HuH-7 (cell line): ENCODE measurements around the gene CCDC9B.

ENCODE experiments used
- DNase-seq: peaks from one replicate; pipeline ENCODE4 v3.0.0; 2011; ENCODE audit warnings: low spot score

Gene CCDC9B

DNA sequence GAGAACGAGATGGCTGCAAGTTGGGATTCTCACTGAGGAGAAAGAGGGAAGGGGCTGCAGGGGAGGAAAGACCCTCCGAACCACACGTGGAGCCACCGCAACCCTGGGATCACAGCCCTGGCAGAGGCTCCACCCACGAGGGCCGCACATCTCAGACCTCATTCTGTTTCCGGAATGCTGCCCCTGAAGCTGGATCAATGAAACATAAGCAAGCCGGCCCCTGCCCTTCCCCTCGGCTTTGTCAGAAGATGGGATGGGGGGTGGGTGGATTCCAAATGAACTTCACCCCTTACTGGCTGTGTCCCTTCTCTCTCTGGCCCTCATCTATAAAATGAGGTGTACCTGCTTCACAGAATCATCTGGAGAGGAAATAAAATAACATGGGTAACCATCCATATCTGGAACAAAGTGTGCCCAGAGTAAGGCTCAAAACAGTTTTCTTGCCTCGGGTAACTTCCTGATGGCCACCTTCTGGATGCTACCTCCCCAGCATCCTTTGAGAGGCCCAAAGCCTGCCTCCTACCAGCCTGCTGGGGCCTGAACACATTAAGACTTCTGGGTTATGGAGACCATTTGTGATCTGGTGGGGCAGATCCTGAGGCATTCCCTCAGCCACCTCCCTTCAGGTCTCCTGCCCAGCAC, 4.6 kb upstream of the CCDC9B start:
- no peak for DNase-seq

GRCh38 chr15:40344631-40345120, 3.9 kb upstream of the CCDC9B start:
- peak; percentile 73 for DNase-seq

- DNase-seq = no peak
Measured at GRCh38 chr15:40344217-40344616, 3.5 kb upstream of the CCDC9B start.

DNA sequence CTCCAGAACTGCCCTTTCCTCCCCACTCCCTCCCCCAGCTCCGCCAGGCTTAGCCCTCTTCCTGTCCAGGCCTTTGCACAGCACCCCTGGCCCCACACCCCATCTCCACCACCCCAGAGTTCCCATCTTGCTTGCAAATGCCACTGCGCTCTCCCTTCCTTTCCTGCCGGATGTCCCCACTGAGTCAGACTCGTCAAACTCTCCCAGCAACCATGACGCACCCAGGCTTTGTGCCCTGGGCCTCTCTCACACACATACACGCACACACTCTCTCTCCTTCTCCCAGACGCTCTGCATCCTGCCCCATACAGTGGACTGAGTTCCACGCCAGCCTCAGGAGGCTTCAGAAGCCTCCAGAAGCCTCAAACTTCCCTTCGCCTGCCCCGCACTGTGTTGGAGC, 2.8 kb upstream of the CCDC9B start:
- DNase-seq = no peak

GRCh38 chr15:40342416-40343320, 1.9 kb upstream of the CCDC9B start:
- no peak for DNase-seq

- peak; percentile 35 for DNase-seq
Measured at GRCh38 chr15:40340038-40340739, 550 bp downstream of the CCDC9B start.

GRCh38 chr15:40339621-40339945, 1.2 kb downstream of the CCDC9B start:
- no peak for DNase-seq

DNA sequence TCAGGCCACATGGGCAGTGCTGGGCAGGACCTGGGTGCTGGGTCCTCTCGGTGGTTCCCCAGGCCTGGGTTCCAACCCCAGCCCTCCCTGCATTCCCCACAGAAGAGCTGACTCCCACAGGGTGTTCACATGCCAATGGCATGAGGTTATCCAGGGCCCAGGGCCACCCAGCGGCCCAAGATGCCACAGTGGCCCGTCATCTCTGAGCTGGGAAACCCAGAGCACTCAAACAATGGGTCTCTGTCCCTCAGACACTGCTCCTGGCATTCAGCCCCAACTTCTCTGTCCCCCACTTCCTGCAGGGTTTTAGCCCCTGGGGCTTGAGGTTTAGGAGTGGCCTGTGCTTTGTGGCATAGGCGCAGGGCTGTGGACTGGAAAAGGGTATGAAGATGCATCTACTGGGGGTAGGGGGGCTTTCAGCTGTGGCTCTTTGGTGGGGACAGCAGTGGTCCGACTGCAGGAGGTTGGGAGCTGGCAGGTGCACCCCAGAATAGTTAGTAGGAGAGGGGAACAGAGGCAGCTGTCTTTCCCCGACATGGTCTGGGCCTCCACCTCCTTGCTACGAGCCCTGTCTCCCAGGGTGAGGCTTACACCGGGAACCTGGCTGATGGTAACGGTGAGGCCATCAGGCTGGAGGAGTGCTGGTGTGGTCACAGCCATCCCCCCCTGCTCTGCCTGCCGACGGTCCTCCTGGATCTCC, 1.7 kb downstream of the CCDC9B start:
- DNase-seq = no peak

GRCh38 chr15:40338041-40338657, 2.6 kb downstream of the CCDC9B start:
- DNase-seq = peak; percentile 93

DNA sequence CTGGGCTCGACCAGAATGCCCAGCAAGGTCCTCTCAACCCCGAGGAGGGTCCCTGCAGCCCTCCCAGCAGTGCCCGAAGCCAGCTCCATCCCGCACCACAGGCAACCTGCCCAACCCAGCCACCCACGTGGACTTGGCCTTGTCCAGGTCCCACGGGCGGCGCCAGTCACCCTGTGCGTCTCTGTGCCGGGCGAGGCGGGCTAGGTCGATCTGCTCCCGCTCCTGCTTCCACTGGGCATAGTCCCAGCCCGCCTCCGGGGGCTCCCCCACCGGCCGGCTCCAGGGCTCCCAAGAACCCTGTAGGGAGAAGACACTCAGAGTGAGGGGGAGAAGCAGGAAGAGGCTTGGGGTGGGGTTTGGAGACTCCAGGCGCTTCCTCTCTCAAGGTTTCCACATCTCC, 3.1 kb downstream of the CCDC9B start:
- DNase-seq = no peak

DNA sequence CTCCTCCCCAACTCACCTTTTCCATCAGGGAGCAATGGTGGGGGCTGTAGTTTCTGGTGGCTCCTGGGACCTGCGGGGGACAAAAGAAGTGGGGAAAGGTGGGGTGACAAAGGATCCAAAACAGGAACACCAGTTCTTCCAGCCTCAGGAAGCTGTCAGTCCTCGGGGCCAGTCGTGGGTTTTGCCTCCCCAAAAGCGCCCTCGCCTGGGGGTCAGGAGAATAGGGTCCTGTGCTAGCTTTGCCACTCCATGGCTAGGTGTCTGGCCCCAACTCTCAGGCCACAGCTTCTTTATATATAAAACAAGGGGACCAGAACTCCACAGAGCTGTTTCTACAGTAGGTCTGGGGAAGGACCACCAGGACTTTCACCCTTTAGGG, 4.0 kb downstream of the CCDC9B start:
- peak; percentile 64 for DNase-seq

DNA sequence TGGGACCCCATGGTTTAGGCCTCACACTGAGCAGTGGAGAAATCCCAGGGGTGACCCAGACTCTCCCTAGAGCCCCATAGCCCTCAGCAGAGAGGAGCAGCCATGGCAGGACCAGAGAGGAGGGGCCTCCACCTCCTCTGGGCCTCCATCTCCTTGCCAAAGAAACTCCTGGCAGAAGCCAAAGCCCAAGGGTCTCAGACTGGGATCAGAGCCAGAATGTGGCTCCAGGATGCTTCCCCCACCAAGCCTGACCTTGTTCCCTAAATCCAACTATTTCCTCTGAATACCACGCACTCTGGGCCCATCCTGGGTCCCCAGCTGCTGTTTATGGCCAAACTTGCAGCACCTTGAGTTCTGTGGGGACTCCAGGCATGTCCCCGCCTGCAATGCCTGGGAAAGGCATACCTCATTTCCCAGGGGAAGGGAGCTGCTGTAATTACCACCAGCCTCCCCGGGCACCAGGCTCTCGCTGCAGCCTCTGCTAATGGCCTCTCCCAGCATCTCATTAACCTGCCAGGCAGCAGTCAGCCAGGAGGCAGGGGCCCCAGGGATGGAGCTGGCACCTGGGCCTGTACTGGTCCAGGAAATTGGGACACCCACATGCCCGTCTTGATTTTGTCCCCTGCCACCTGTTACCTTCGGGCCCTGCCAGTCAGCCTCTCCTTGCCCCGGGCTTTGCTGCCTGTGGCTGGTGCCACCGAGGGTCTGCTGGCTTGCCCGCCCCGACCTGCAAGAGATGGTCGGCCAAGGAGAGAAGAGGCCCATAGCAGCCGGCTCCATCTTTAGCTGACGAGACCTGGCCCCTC, 4.6 kb downstream of the CCDC9B start:
- no peak for DNase-seq

DNA sequence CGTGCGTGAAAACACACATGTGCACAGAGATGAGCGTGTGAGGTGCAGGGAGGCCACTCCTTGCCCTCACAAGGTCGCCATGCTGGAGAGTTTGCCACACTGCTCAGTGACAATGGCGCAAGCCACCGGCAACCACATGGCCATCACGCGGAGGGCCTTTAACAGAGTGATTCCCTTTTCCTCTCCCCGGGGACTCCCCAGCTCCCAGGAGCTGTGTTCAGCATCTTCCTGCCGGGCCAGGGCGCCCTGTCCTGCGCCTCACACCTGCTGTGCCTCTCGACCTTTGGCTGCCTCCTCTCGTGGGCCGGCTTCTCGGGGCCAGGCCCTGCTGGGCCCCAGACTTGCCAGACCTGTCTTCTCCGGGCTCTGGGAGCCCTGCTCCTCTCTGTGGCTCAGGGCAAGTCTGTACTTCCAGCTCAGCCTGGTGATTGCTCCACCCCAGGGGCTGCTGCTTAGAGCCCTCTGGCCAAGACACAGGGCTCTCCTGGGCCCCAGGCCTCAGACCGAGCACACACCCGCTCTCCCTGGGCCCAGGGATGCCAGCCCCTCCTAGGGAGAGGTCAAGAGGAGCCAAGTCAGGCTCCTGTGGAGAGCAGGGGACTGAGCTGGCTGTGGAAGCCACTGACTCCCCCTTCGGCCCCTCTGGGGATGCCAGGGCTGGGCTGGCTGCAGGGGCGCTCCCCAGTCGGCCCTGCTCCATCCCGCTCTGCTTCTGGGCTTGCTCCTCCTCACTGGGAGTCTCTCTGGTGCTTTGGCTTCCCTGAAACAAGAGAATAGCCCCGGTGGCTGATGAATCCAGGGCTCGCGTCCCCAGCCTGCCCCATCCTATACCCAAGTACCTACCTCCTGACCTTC, 5.6 kb downstream of the CCDC9B start:
- DNase-seq = no peak

- no peak for DNase-seq
Measured at GRCh38 chr15:40334541-40334940, 6.2 kb downstream of the CCDC9B start.

DNA sequence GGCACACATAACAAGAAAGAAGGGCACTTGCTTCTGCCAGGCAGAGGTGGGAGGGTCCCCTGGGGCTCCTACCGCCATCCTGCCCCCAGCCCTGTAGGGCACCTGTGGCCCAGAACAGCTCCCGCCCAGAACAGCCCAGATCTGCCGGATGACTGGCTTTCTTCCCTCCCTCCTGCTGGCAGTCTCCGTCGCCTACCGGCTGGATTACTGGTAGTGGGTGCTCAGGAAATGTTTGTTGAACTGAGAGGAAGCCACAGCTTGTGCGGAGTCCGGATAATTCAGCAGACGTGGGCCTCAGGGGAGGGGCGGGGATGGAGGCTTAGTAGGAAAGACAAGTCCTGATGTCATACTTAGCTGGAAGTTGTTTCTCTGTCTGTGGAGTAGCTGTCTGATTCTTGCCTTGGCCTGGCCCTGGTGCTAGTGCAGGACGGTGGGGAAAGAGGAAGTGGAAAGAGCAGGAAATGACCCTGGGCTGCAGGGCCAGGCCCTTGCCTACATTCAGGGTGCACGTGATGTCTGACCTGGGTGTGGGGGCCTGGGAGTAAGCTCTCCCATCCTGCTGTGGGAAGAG, 6.7 kb downstream of the CCDC9B start:
- DNase-seq = no peak

DNA sequence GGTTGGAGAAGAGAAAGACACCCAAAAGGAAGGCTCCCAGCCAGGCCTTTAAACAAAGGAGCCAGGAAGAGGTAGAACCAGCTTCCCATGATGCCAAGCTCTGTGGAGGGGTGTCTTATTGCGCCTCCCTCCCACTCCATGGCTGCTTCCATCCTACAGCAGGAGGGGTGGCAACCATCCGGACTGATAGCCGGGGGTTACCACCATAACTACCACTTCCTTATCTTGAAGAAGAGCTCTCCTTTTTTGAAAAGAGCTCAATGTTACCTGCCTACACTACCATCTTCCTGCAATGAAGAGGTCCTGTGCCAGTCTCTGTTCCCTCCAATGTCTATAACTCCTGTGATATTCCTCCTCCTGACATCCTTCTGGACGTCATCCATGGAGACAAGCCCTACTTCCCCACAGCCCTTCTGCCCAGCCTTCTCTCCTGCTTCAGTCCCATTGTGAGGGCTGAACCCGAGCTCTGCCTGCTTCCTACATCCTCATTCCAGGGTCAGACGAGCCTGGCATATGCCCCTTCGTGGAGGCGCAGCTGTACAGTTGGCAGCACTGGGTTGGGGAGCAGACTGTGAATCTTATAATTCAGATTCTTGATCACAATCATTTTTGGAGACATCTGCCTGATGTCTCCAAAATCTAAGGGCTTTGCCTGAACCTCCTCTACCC, 8.5 kb downstream of the CCDC9B start:
- DNase-seq = no peak

DNA sequence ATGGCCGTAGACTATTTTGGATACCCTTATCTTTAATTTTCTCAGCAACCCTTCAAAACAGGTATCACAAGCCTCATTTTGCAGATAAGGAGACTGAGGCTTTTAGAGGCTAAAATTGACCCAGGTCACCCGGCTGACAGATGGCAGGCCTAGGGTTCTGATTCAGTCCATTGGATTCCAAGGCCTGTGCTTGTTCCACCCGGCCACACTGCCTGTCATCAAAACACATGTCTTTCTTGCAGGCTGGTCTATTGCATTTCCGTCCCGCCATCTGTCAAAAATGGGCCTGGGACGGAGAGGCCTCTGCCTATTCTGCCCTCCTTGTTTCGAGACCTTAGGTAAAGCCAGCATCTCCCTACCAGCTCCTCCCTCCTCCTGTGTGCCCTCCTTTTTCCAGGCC, 9.1 kb downstream of the CCDC9B start:
- DNase-seq = no peak

GRCh38 chr15:40331026-40331425, 9.7 kb downstream of the CCDC9B start:
- no peak for DNase-seq

DNA sequence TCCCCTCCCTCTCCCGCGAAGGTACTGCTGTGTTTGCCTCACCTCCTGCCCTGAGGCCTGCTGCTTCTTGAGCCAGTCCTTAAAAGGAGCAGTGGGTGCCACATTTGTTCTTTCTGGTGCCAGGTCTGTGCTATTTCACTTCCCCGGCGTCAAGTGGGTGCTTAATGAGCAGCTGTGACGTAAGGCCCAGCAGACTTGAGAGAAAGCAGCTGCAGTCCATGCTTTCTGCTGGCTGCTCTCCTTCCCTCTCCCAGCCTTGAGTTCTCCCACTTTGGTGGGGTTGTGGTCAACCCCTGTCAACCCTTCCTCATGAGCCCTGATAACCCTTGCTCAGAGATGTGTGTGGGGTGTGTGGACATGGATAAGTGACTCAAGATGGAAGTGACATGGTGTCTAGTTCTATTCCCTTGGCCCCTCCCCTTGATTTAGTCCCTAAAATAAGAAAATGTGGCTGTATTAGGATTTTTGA, 10.3 kb downstream of the CCDC9B start:
- DNase-seq = no peak
